DOHH2 (cell line): ENCODE results near the gene TNRC6A.

Source experiments
- EZH2phosphoT487 ChIP-seq: fragments of 200-600 bp; sonication (generic); IDR thresholded peaks from 2 replicates; pipeline ENCODE4 v1.6.1; 2017; ENCODE audit warnings: borderline replicate concordance, mild to moderate bottlenecking, antibody characterized with exemption, low read length, moderate library complexity, mixed read lengths
- TF ChIP-seq, protein P1 (sequence below): fragments of 200-600 bp; sonication (generic); IDR thresholded peaks from one replicate; pipeline ENCODE4 v1.5.1; 2014; ENCODE audit warnings: antibody characterized with exemption, mild to moderate bottlenecking, low read depth, low read length; ENCODE audit not compliant: poor library complexity, severe bottlenecking

DNA sequence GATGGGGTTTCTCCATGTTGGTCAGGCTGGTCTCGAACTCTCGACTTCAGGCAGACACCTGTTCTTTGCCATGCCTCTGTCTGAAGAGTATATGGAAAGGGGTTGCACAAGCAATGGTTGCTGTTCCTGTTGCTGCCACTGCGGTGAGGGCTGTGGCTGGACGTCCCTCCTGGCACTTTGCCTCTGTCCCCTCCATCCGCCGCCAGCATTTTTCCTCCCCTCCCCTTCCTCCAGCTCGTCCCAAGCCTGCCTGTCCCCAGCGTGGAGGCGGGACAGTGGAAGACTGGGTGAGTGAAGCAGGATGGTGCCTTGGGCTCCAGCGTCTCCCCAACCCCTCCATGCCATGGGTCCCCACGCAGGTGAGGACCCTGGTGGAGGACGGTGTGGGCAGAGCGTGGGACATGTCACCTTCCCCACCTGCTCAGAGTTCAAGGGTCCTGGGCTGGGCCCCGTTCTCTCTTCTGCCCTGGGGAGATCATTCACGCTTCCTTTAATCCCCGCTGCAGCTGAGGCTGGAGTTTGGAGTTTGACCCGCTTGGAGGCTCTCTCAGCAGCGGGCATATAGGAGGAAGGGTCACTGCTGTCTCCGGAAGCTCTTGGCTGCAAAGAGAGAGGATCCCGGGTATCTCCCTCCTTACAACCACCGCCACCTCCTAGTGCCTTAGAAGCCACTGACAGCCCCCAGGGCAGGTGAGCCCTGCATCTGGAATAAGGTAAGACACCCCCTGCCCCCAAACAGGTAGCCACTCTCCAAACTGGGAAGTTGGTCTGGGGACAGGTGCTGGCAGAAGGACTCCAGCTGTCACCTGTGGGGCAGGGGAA is 116.5 kb downstream of the TNRC6A start, which contains the start of gene SLC5A11:
- TF ChIP-seq, protein P1, sequence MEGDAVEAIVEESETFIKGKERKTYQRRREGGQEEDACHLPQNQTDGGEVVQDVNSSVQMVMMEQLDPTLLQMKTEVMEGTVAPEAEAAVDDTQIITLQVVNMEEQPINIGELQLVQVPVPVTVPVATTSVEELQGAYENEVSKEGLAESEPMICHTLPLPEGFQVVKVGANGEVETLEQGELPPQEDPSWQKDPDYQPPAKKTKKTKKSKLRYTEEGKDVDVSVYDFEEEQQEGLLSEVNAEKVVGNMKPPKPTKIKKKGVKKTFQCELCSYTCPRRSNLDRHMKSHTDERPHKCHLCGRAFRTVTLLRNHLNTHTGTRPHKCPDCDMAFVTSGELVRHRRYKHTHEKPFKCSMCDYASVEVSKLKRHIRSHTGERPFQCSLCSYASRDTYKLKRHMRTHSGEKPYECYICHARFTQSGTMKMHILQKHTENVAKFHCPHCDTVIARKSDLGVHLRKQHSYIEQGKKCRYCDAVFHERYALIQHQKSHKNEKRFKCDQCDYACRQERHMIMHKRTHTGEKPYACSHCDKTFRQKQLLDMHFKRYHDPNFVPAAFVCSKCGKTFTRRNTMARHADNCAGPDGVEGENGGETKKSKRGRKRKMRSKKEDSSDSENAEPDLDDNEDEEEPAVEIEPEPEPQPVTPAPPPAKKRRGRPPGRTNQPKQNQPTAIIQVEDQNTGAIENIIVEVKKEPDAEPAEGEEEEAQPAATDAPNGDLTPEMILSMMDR: no peak
- TF ChIP-seq EZH2phosphoT487: no peak
